Measurements from ENCODE around the gene TTN.
A peak's percentile ranks its signal among the peaks of the same experiment; 100 is the strongest.

The TTN gene

DNA sequence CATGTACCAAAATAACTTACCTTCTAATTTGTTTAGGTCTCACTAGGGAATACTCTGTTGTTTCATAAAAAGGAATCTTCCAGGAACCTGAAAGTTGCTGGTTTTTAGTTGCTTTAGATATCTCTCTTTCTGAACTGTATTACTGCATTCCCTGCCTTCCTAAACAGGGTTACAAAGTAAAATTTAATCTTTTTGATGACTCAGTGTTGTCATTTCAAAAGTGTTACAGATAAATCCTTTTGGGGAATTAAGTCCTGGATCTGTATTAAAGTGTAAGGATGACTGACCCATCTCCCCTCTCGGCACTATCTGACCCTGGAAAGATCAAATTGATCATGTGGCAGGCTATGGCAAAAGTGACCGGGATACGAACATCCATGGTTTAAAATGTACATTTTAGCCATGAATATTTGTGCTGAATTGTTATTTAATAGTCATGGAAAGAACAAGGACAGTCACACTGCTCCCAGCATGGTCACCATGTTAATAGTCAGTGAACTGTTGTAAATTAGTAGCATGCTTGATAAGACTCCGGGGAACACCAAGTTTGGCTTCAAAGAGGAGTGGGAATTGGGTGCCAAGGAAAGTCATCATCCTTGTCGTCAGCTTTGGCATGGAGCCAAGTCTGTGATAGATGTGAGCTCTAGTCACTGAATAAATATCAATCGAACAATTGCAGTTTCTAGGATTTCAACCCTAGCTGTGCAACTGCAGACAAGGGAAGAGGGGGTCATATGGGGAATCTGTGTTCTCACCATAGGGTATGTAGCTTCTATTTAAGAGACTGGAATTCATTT, 322.8 kb downstream of the TTN start:
- no peak for DNase-seq (ENCODE audit: low spot score)

DNA sequence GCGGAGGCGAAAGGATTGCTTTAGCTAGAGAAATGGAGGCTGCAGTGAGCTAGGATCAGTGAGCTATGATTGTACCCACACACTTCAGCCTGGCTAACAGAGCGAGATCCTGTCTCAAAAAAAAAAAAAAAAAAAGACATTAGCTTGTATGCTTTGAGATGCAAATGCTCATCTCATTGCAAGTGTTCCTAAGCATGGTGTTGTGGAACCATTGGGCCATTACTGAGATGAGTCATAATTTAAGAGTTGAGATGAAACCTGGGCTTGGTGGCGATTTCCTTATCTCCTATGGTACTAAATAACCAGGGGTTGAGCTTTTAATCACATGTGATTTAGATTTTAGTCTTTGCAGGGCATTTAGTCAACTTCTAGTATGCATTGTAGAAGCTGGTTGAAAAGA, 324.8 kb downstream of the TTN start:
- DNase-seq (ENCODE audit: low spot score) = no peak

- peak; percentile 87 for DNase-seq (ENCODE audit: low spot score)
Observed at GRCh38 chr2:178480227-178481181, 326.7 kb downstream of the TTN start, which contains the start of gene PLEKHA3. PLEKHA3 (plus strand) TSS chr2:178480457; CDS start chr2:178480870, 413 bp downstream.

DNA sequence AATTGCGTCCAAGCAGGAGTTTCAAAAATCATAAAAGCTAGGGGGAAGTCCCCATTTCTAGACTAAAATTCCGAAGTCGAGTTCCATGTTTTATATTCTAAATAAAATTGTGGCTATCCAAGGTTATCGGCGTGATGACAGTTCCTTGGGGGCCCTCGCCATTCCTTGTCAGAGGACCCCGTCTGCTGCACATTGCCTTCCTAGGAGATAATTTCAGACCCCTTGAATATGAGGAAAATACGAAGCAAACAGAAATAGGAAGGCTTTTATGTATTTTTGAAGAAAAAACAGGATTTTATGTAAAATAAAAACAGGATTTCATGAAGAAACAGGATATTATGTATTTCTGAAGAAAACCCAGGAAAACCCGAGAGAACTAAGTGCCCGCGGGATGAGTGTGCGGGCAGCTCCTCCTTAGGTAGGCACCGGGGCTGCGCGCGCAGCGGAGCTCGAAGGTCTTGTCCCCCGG, 327.4 kb downstream of the TTN start:
- DNase-seq (ENCODE audit: low spot score) = no peak

DNA sequence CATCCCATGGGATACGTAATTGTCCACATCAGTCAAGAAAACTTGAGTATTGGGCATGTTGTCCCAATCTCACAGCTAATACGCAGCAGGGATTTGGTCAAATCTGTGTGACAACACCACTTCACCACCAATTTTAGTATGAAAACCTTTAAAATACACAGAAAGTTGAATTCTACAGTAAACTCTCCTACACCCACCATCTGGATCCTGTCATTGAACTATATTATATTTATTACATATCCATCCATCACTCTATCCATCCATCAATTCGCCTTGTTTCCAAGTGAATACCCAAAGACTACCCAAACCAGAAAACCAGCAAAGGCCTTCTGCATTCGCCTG, 328.0 kb downstream of the TTN start:
- no peak for DNase-seq (ENCODE audit: low spot score)

DNA sequence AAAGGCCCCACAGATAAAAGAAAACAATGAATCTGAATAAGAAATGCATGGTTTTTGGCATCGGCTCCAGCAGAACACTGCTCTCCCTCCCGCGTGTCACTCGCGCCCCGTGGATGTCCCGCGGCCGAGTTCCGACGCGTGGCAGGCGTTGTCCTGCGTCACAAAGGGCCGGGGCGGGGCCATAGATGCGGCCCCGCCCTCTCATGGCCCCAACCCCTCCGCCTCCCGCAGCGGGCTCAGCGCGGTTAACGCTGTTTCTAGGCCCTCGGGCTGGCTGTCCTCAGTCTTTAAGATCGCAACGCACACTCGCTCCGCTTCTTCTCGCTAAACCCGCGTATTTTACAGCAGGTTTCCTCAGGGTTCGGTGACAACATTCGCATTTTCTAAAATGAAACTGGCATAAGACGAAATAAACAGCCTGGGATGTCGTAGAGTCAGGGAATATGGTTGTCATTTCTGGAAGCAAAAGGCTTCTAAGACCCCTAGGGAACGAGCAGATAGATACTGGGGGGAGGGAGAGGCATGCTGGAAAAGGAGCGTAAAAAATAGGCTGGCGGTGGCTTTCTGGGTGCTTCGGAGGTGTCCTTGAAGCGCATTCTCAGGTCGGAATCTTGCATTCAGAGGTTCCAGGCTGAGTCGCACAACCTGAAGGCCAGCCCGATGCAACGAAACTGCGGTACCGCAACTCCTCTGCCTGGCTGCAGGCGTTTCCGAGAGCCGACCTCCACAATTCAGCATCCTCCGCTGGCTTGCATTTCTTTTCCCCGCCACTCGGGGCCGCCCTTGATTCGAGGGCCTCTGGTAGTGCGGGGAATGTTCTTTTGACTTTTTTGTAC, 328.6 kb downstream of the TTN start, which contains the start of gene FKBP7:
FKBP7 (minus strand) TSS at position 162 of the 836 bp plus-strand sequence; CDS start at position 61, 101 bp downstream.
- peak; percentile 56 for DNase-seq (ENCODE audit: low spot score)

DNA sequence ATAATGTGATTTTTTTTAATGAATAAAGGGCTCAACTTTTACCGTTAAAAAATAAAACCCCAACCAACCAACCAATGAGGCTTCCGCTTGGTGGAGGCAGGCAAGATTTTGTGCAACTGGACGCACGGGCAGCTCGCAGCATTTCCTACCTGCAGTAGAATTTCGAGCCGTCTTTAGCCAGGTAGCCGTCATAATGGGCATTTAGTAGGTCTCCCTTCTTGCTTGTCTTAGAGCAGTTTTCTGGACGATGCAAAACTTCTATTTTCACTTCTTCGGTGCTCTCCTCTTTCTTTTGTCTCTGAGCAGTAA, 329.1 kb downstream of the TTN start:
- DNase-seq (ENCODE audit: low spot score) = peak; percentile 16

DNA sequence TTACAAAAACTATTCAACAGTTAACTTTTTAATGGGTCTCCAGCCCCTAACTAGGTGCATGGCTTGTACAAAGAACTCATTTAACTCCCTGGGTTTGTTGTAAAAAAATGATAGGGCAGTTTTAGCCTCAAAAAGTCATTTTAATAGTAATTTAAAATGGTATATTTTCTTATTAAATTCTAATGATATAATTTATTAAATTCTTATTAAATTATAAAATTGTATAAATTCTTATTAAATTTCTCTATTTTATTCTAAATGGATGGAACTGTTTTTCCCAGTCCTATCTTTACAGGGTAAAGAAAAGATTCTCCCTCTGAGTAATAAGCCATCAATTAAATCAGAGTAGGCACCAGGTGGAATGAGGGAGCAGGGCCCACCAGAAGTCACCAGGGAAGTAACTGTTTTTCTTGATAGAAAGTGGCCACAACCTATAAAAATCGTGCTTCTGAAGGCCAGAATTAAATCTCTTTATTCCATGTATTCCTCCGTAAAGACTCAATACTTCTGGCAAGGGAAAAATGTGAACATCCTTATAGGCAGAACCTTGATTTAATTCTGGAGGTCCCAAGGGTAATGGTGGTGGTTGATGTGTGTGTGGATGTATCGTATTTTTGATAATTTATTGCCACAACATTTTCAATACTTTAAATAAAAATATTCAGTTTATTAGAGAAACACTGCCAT, 329.6 kb downstream of the TTN start:
- no peak for DNase-seq (ENCODE audit: low spot score)

DNA sequence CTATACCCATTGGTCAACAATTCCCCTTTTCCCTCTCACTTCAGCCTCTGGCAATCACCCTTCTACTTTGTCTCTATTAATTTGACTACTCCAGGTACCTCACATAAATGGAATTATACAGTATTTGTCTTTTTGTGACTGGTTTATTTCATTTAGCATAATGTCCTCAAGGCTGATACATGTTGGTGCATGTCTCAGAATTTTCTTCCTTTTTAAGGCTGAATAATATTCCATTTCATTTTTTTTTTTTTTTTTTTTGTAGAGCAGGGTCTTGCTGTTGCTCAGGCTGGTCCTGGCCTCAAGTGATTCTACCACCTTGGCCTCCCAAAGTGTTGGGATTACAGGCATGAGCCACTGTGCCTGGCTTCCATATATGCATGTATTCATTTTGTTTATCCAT, 330.7 kb downstream of the TTN start:
- DNase-seq (ENCODE audit: low spot score) = no peak
